H1 (cell line): ENCODE results near the gene MYO9B. TPM values are rescaled to one million over a fixed set of nuclear protein-coding genes. Genes with fewer than 3 reads are reported as not detected.

ENCODE experiments used
- CTCF ChIA-PET: fragments of 300-600 bp; sonication (Branson Sonifier 250); formaldehyde crosslinking; loops from one replicate; lab custom pipeline; 2021; ENCODE audit not compliant: partially characterized antibody; lab: Charles Lee
- POLR2A ChIA-PET: fragments of 300-600 bp; sonication (Branson Sonifier 250); formaldehyde crosslinking; loops from one replicate; lab custom pipeline; 2021; ENCODE audit warnings: inconsistent platforms; ENCODE audit not compliant: partially characterized antibody; lab: Charles Lee
- DNase-seq, 2 experiments: peaks; one replicate each; pipeline versions ENCODE4 v3.0.0 to v3.0.0-alpha.2; 2010 to 2022; ENCODE audit warnings: low spot score in 2 of 2, low read depth in 1 of 2, mixed read lengths in 1 of 2
- FAIRE-seq: peaks from 2 replicates; lab custom pipeline; 2011; peaks lifted over from hg19 to GRCh38; lab: Jason Lieb, UNC
- H2AFZ ChIP-seq: 2 replicates; pipeline ENCODE4 v1.8.1; 2012; ENCODE audit warnings: low read length, inconsistent platforms
- H2AK5ac ChIP-seq: 2 replicates; pipeline ENCODE4 v1.6.1; 2013; ENCODE audit warnings: low read depth, low read length
- H2BK120ac ChIP-seq: replicated peaks from 2 replicates; pipeline ENCODE3; 2013; ENCODE audit warnings: low read depth, low read length, inconsistent platforms
- H2BK12ac ChIP-seq: 2 replicates; pipeline ENCODE4 v1.6.1; 2013; ENCODE audit warnings: low read depth, low read length
- H2BK15ac ChIP-seq: 2 replicates; pipeline ENCODE4 v1.6.1; 2013; ENCODE audit warnings: low read length
- H2BK20ac ChIP-seq: 2 replicates; pipeline ENCODE4 v1.6.1; 2013; ENCODE audit warnings: low read length
- H2BK5ac ChIP-seq: 2 replicates; pipeline ENCODE4 v1.6.1; 2013; ENCODE audit warnings: low read depth, low read length
- H3K14ac ChIP-seq: 2 replicates; pipeline ENCODE4 v1.6.1; 2013; ENCODE audit warnings: inconsistent platforms; ENCODE audit not compliant: insufficient read length
- H3K18ac ChIP-seq: 2 replicates; pipeline ENCODE4 v1.6.1; 2013; ENCODE audit warnings: low read length; ENCODE audit errors: extremely low read depth
- H3K23ac ChIP-seq: 2 replicates; pipeline ENCODE4 v1.6.1; 2013; ENCODE audit warnings: inconsistent platforms; ENCODE audit not compliant: insufficient read length
- H3K23me2 ChIP-seq: 2 replicates; pipeline ENCODE4 v1.6.1; 2013; ENCODE audit warnings: low read depth, low read length
- H3K27ac ChIP-seq: 2 replicates; pipeline ENCODE4 v1.6.1; 2011; ENCODE audit warnings: low read depth, low read length, inconsistent platforms
- H3K27me3 ChIP-seq, 4 experiments: replicated peaks in 1 of 4; 1 replicate in 1 of 4; 2 replicates in 3 of 4; pipeline versions ENCODE4 v1.6.1 to v1.8.1; 2011 to 2013; ENCODE audit warnings: low read length in 3 of 4, mild to moderate bottlenecking in 3 of 4, inconsistent platforms in 2 of 4, mixed read lengths in 2 of 4, moderate library complexity in 1 of 4; ENCODE audit not compliant: control insufficient read depth in 3 of 4, insufficient read depth in 3 of 4; ENCODE audit errors: extremely low read depth in 1 of 4
- H3K36me3 ChIP-seq, 4 experiments: 2 replicates each; pipeline versions ENCODE4 v1.6.1 to v1.8.1; 2011 to 2013; ENCODE audit warnings: mild to moderate bottlenecking in 4 of 4, low read length in 3 of 4, moderate library complexity in 2 of 4, control low read depth in 1 of 4, inconsistent platforms in 1 of 4; ENCODE audit not compliant: insufficient read depth in 4 of 4, control insufficient read depth in 2 of 4
- H3K4ac ChIP-seq: replicated peaks from 2 replicates; pipeline ENCODE3; 2013; ENCODE audit warnings: low read length, low read depth, mixed read lengths, inconsistent platforms; ENCODE audit not compliant: insufficient read length
- H3K4me1 ChIP-seq, 4 experiments: replicated peaks in 1 of 4; 1 replicate in 1 of 4; 2 replicates in 3 of 4; pipeline versions ENCODE4 v1.6.1 to v1.8.1; 2011 to 2013; ENCODE audit warnings: low read length in 3 of 4, inconsistent platforms in 2 of 4, mixed read lengths in 1 of 4; ENCODE audit not compliant: insufficient read depth in 4 of 4, control insufficient read depth in 3 of 4
- H3K4me2 ChIP-seq, 2 experiments: 2 replicates each; pipeline versions ENCODE4 v1.6.1 to v1.8.1; 2011 to 2013; ENCODE audit warnings: low read depth in 2 of 2, low read length in 2 of 2, control low read depth in 1 of 2, inconsistent platforms in 1 of 2, mild to moderate bottlenecking in 1 of 2; ENCODE audit not compliant: insufficient read depth in 1 of 2
- H3K4me3 ChIP-seq, 4 experiments: fragments of 200-600, 300-600 bp in 1 of 4; sonication (generic), shearing (Covaris generic), sonication (Bioruptor Twin) in 1 of 4; 2 replicates each; pipeline versions ENCODE4 v1.5.1 to v1.8.1; 2011 to 2016; ENCODE audit warnings: low read length in 4 of 4, low read depth in 3 of 4, control low read depth in 2 of 4, inconsistent platforms in 2 of 4, mild to moderate bottlenecking in 2 of 4, mixed read lengths in 1 of 4, moderate library complexity in 1 of 4; ENCODE audit not compliant: insufficient read depth in 2 of 4; ENCODE audit errors: extremely low read depth in 1 of 4
- H3K56ac ChIP-seq: replicated peaks from 2 replicates; pipeline ENCODE3; 2013; ENCODE audit warnings: low read depth, mild to moderate bottlenecking, mixed read lengths, low read length, inconsistent platforms; ENCODE audit not compliant: insufficient read length
- H3K79me1 ChIP-seq: 2 replicates; pipeline ENCODE4 v1.6.1; 2013; ENCODE audit warnings: low read depth, low read length, control low read depth
- H3K79me2 ChIP-seq, 2 experiments: 2 replicates each; pipeline versions ENCODE4 v1.6.1 to v1.8.1; 2012 to 2013; ENCODE audit warnings: low read length in 2 of 2, mild to moderate bottlenecking in 2 of 2, inconsistent platforms in 1 of 2; ENCODE audit not compliant: insufficient read depth in 2 of 2, control insufficient read depth in 1 of 2
- H3K9ac ChIP-seq, 4 experiments: replicated peaks in 1 of 4; 1 replicate in 1 of 4; 2 replicates in 3 of 4; pipeline versions ENCODE4 v1.6.1 to v1.8.1; 2011 to 2013; ENCODE audit warnings: low read depth in 3 of 4, low read length in 3 of 4, control low read depth in 2 of 4, mild to moderate bottlenecking in 2 of 4, moderate library complexity in 2 of 4, inconsistent platforms in 1 of 4; ENCODE audit errors: extremely low read depth in 1 of 4
- H3K9me3 ChIP-seq, 2 experiments: 2 replicates each; pipeline versions ENCODE4 v1.6.1 to v1.8.1; 2012 to 2013; ENCODE audit warnings: mild to moderate bottlenecking in 2 of 2, moderate library complexity in 2 of 2, control low read depth in 1 of 2, inconsistent platforms in 1 of 2, low read depth in 1 of 2, low read length in 1 of 2, mixed read lengths in 1 of 2; ENCODE audit not compliant: insufficient read depth in 2 of 2
- H4K20me1 ChIP-seq, 2 experiments: replicated peaks in 1 of 2; 2 replicates each; pipeline versions ENCODE3 to v1.8.1; 2011 to 2013; ENCODE audit warnings: inconsistent platforms in 2 of 2, low read length in 2 of 2, mild to moderate bottlenecking in 1 of 2; ENCODE audit not compliant: insufficient read depth in 2 of 2, control insufficient read depth in 1 of 2
- H4K5ac ChIP-seq: 2 replicates; pipeline ENCODE4 v1.6.1; 2013; ENCODE audit warnings: low read length, low read depth, mixed read lengths, inconsistent platforms; ENCODE audit not compliant: insufficient read length
- H4K8ac ChIP-seq: 2 replicates; pipeline ENCODE4 v1.8.0; 2013; ENCODE audit warnings: mild to moderate bottlenecking, moderate library complexity, low read length, inconsistent platforms; ENCODE audit not compliant: insufficient read depth; ENCODE audit errors: extremely low read depth
- H4K91ac ChIP-seq: replicated peaks from 2 replicates; pipeline ENCODE3; 2013; ENCODE audit warnings: low read length, mixed read lengths, inconsistent platforms; ENCODE audit not compliant: insufficient read length
- EZH2 ChIP-seq: fragments of 200-600 bp; sonication (generic); IDR thresholded peaks from 2 replicates; pipeline ENCODE4 v1.7.1; 2012; ENCODE audit warnings: low read depth, mild to moderate bottlenecking, moderate library complexity, low read length, inconsistent platforms; ENCODE audit not compliant: severe bottlenecking
- FOSL1 ChIP-seq: IDR thresholded peaks from 2 replicates; pipeline ENCODE4 v1.6.1; 2011; ENCODE audit warnings: mild to moderate bottlenecking, low read depth, low read length, moderate library complexity; ENCODE audit not compliant: insufficient read depth
- GABPA ChIP-seq: IDR thresholded peaks from 2 replicates; pipeline ENCODE4 v1.6.1; 2011; ENCODE audit warnings: mild to moderate bottlenecking, low read length, moderate library complexity, borderline replicate concordance; ENCODE audit not compliant: insufficient read depth
- HDAC6 ChIP-seq: IDR thresholded peaks from one replicate; pipeline ENCODE4 v1.7.1; 2012; ENCODE audit warnings: low read depth, mild to moderate bottlenecking, inconsistent platforms, low read length, moderate library complexity
- KDM1A ChIP-seq: fragments of 200-600, 300-600 bp; sonication (generic); IDR thresholded peaks from 2 replicates; pipeline ENCODE4 v1.7.1; 2016; ENCODE audit warnings: mild to moderate bottlenecking, low read length, borderline replicate concordance
- POLR2A ChIP-seq, 2 experiments: IDR thresholded peaks; 1 replicate in 1 of 2; 2 replicates in 1 of 2; pipeline ENCODE4 v1.6.1; 2011; ENCODE audit warnings: low read depth in 2 of 2, low read length in 2 of 2, mild to moderate bottlenecking in 2 of 2; ENCODE audit errors: control extremely low read depth in 1 of 2
- POLR2AphosphoS5 ChIP-seq: IDR thresholded peaks from 2 replicates; pipeline ENCODE4 v1.6.1; 2011; ENCODE audit warnings: low read depth, low read length
- SIN3A ChIP-seq, 2 experiments: IDR thresholded peaks in 1 of 2; conservative IDR thresholded peaks in 1 of 2; 2 replicates each; pipeline ENCODE4 v1.6.1; 2011 to 2012; ENCODE audit warnings: low read length in 2 of 2, improper control_type of control experiment in 1 of 2, low read depth in 1 of 2, mild to moderate bottlenecking in 1 of 2
- SP1 ChIP-seq: IDR thresholded peaks from 2 replicates; pipeline ENCODE4 v1.6.1; 2011; ENCODE audit warnings: low read depth, low read length
- SUZ12 ChIP-seq: fragments of 200-600 bp; sonication (generic); IDR thresholded peaks from 2 replicates; pipeline ENCODE4 v1.6.1; 2012; ENCODE audit warnings: mild to moderate bottlenecking, inconsistent platforms, low read length, moderate library complexity, mixed read lengths
- TAF1 ChIP-seq: IDR thresholded peaks from 2 replicates; pipeline ENCODE4 v1.6.1; 2011; ENCODE audit warnings: mild to moderate bottlenecking, low read depth, low read length
- YY1 ChIP-seq: IDR thresholded peaks from 2 replicates; pipeline ENCODE4 v1.6.1; 2011; ENCODE audit warnings: low read depth, mild to moderate bottlenecking, low read length
- WGBS, 2 experiments: shearing (Covaris generic) in 1 of 2; methylation state at CpG; one replicate each; pipeline versions ENCODE4 v1.1.6 to v1.1.7; 2013 to 2015; ENCODE audit warnings: low lambda C conversion rate in 2 of 2, mixed read lengths in 2 of 2, inconsistent platforms in 1 of 2, low coverage in 1 of 2, missing lambda C conversion rate in 1 of 2; ENCODE audit not compliant: insufficient replicate concordance in 2 of 2, insufficient coverage in 1 of 2, insufficient read length in 1 of 2; ENCODE audit errors: extremely low coverage in 1 of 2, missing lambda C conversion rate in 1 of 2; 5-methylcytosine and 5-hydroxymethylcytosine counted together
- polyA plus RNA-seq, 7 experiments: library from polyadenylated mRNA; depleted of rRNA in 3 of 7; stranded (reverse) in 5 of 7; unstranded in 2 of 7; fragments of >200 nt in 5 of 7; fragments of 200-250 nt in 2 of 7; gene quantifications; 1 replicate in 5 of 7; 2 replicates in 1 of 7; 4 replicates in 1 of 7; pipeline versions ENCODE4 v1.2.1 to v1.2.3, GENCODE V29; 2011 to 2013; ENCODE audit warnings: missing spikeins in 2 of 7, mixed read lengths in 2 of 7
- total RNA-seq: library from RNA; stranded (reverse); fragmentation: NEBNext Ultra II Directional; extraction: Animal tissue kit (Norgen Biotek cat#: 25700); gene quantifications from 2 replicates; pipeline ENCODE4 v1.2.1, GENCODE V29; 2021

Gene MYO9B
- total and polyA plus RNA-seq, 2 of the 8 experiments (the other 6 are each of a cell fraction or from before 2014, with no cell fraction given) = 27.6 to 77.1 TPM

GRCh38 chr19:17234911-17235299 lies 159.3 kb downstream of the MYO9B start:
- Histone ChIP-seq H3K4me1 (peaks cover 3 to 11% (median 7%) of the 10 kb centered on the region in 4 experiments), H2BK120ac (no peak overlapping the region), H3K9me3 (no peaks in the 10 kb centered on the region), H4K91ac (peak overlapping the region; percentile 90), H4K20me1 (peaks cover 9 to 19% of the 10 kb centered on the region in 2 experiments), H3K4me3 (peak overlapping the region; percentile 80 to 89 (median 86)), H3K4me2 (peak overlapping the region; percentile 90 to 92), H3K27me3 (no peaks in the 10 kb centered on the region), H3K18ac (peak overlapping the region; percentile 98), H3K9ac (peak overlapping the region in 3 of 4 experiments; percentile 49 to 66 (median 65); a peak in 6 of 7 replicates), H2BK15ac (no peak overlapping the region), H2BK20ac (no peak overlapping the region), H2AFZ (no peak overlapping the region), H3K79me2 (peaks cover 5 to 35% of the 10 kb centered on the region in 2 experiments; a peak in 3 of 4 replicates), H3K4ac (peak overlapping the region; percentile 81), H2BK12ac (no peak overlapping the region), H3K36me3 (peaks cover 9 to 41% (median 13%) of the 10 kb centered on the region in 4 experiments), H2AK5ac (0 out of 2 replicates have a peak overlapping the region, but pooled peaks have one; percentile 39), H3K56ac (peak overlapping the region; percentile 59), H3K27ac (peak overlapping the region; percentile 64; the same call in 1 of the 2 replicates), H3K23me2 (peaks cover 4% of the 10 kb centered on the region; the same call in 1 of the 2 replicates), H3K23ac (no peak overlapping the region), H4K5ac (peak overlapping the region; percentile 91), H2BK5ac (peak overlapping the region; percentile 93; the same call in 1 of the 2 replicates), H3K14ac (no peak overlapping the region), H4K8ac (peak overlapping the region; percentile 79; the same call in 1 of the 2 replicates), H3K79me1 (peaks cover 17% of the 10 kb centered on the region)
- WGBS, 2 experiments = 10% methylated on average over 11 of the region's 11 CpGs; no CpG with 5 or more reads in 1 of the 2 experiments
- DNase-seq = peak in 1 of 2 experiments; percentile 90
- ChIA-PET CTCF (interaction anchor here (0.8 to 3.4 kb wide), 11 partner anchors 9 to 169 kb away, joined by 3 to 18 read pairs (median 5); partner anchors contain the start of genes BABAM1 and OCEL1), POLR2A (interaction anchor here (0.6 to 12.3 kb wide), 25 partner anchors 8 to 826 kb away, joined by 3 to 118 read pairs (median 4); partner anchors contain the start of genes ANKLE1, BABAM1, MRPL34 and NR2F6)
- no peak for FAIRE-seq
- TF ChIP-seq YY1 = no peak
- no peak for TF ChIP-seq HDAC6
- peak in 1 of 2 experiments; percentile 12; a peak in 1 of 3 replicates for TF ChIP-seq POLR2A (IDR thresholded peaks at IDR 0.05; ENCODE audit: control extremely low read depth in 1 of 2, low read depth in 2 of 2, low read length in 2 of 2)
- no peak for TF ChIP-seq SP1
- TF ChIP-seq GABPA = no peak
- TF ChIP-seq KDM1A = no peak
- TF ChIP-seq EZH2 = no peak
- TF ChIP-seq TAF1 = 0 out of 2 replicates have a peak, but pooled peaks have one; percentile 28
- TF ChIP-seq SUZ12 = no peak
- TF ChIP-seq SIN3A (conservative IDR thresholded peaks at IDR 0.05 in 1 of 2, IDR thresholded peaks at IDR 0.05 in 1 of 2; ENCODE audit: low read depth in 1 of 2, low read length in 2 of 2) = peak in 1 of 2 experiments; percentile 46; a peak in 1 of 4 replicates
- TF ChIP-seq FOSL1 = no peak
- peak; percentile 46; the same call in 1 of the 2 replicates for TF ChIP-seq POLR2AphosphoS5
